Measurements from ENCODE around the gene SESN2. TPM values are rescaled to one million over a fixed set of nuclear protein-coding genes. Genes with fewer than 3 reads are reported as not detected.

The SESN2 gene
- total RNA-seq, 1 donor from 2014 or later = 20.6 TPM

- DNase-seq (ENCODE audit: low read depth, low spot score) = no peak
- Mint-ChIP-seq H3K27me3 (ENCODE audit: low read depth) (no peaks in the 10 kb centered on the region), H3K36me3 (ENCODE audit: low read depth) (no peaks in the 10 kb centered on the region), H3K27ac (ENCODE audit: unreplicated experiment) (no peak overlapping the region), H3K9me3 (no peaks in the 10 kb centered on the region), H3K4me1 (no peaks in the 10 kb centered on the region), H3K4me3 (no peak overlapping the region)
- no peak for TF ChIP-seq CTCF (conservative IDR thresholded peaks at IDR 0.05)
These were observed 22.5 kb downstream of the SESN2 start for GRCh38 chr1:28281608-28282425.

GRCh38 chr1:28282426-28283407 is 23.4 kb downstream of the SESN2 start:
- no peak overlapping the region for H3K4me3 Mint-ChIP-seq
- no peaks in the 10 kb centered on the region for H3K9me3 Mint-ChIP-seq
- no peaks in the 10 kb centered on the region for H3K27me3 Mint-ChIP-seq (ENCODE audit: low read depth)
- no peak for DNase-seq (ENCODE audit: low read depth, low spot score)
- no peak for TF ChIP-seq CTCF (conservative IDR thresholded peaks at IDR 0.05)
- H3K27ac Mint-ChIP-seq (ENCODE audit: unreplicated experiment) = no peak overlapping the region
- H3K4me1 Mint-ChIP-seq = no peaks in the 10 kb centered on the region
- H3K36me3 Mint-ChIP-seq (ENCODE audit: low read depth) = no peaks in the 10 kb centered on the region

GRCh38 chr1:28286111-28286510 is 26.8 kb downstream of the SESN2 start:
- Mint-ChIP-seq H3K27me3 (ENCODE audit: low read depth) (no peaks in the 10 kb centered on the region), H3K4me3 (no peak overlapping the region), H3K4me1 (peaks cover 5% of the 10 kb centered on the region), H3K27ac (ENCODE audit: unreplicated experiment) (no peak overlapping the region), H3K36me3 (ENCODE audit: low read depth) (no peaks in the 10 kb centered on the region), H3K9me3 (no peaks in the 10 kb centered on the region)
- no peak for TF ChIP-seq CTCF (conservative IDR thresholded peaks at IDR 0.05)
- DNase-seq (ENCODE audit: low read depth, low spot score) = no peak

- no peaks in the 10 kb centered on the region for H3K36me3 Mint-ChIP-seq (ENCODE audit: low read depth)
- no peak overlapping the region for H3K27ac Mint-ChIP-seq (ENCODE audit: unreplicated experiment)
- H3K9me3 Mint-ChIP-seq = no peaks in the 10 kb centered on the region
- no peak for TF ChIP-seq CTCF (conservative IDR thresholded peaks at IDR 0.05)
- H3K27me3 Mint-ChIP-seq (ENCODE audit: low read depth) = no peaks in the 10 kb centered on the region
- no peak for DNase-seq (ENCODE audit: low read depth, low spot score)
- peaks cover 5% of the 10 kb centered on the region for H3K4me1 Mint-ChIP-seq
- H3K4me3 Mint-ChIP-seq = no peak overlapping the region
These were observed 29.2 kb downstream of the SESN2 start for GRCh38 chr1:28288487-28288886.

GRCh38 chr1:28290851-28291250 is 31.5 kb downstream of the SESN2 start:
- Mint-ChIP-seq H3K4me3 (no peak overlapping the region), H3K9me3 (no peaks in the 10 kb centered on the region), H3K4me1 (peaks cover 5% of the 10 kb centered on the region), H3K27ac (ENCODE audit: unreplicated experiment) (no peak overlapping the region), H3K27me3 (ENCODE audit: low read depth) (no peaks in the 10 kb centered on the region), H3K36me3 (ENCODE audit: low read depth) (no peaks in the 10 kb centered on the region)
- TF ChIP-seq CTCF (conservative IDR thresholded peaks at IDR 0.05) = no peak
- DNase-seq (ENCODE audit: low read depth, low spot score) = no peak

Measured in neural crest cell (in vitro differentiated cells).